Germinal center (tissue), 1 donor: ENCODE results near the gene MARVELD1.

Experiments
- DNase-seq: peaks from one replicate; pipeline ENCODE4 v3.0.0; 2012; ENCODE audit warnings: mixed read lengths, low spot score

The MARVELD1 gene

GRCh38 chr10:97755718-97756117 is 42.2 kb downstream of the MARVELD1 start:
- DNase-seq = no peak

GRCh38 chr10:97757471-97757870 is 43.9 kb downstream of the MARVELD1 start:
- DNase-seq = no peak

GRCh38 chr10:97759158-97759887 is 45.8 kb downstream of the MARVELD1 start:
- no peak for DNase-seq

GRCh38 chr10:97759946-97760345 is 46.4 kb downstream of the MARVELD1 start:
- DNase-seq = no peak

- no peak for DNase-seq
Measured at GRCh38 chr10:97760461-97761257, 47.1 kb downstream of the MARVELD1 start.

GRCh38 chr10:97761331-97761865 is 47.9 kb downstream of the MARVELD1 start:
- DNase-seq = no peak

- no peak for DNase-seq
Measured at GRCh38 chr10:97762056-97762455, 48.5 kb downstream of the MARVELD1 start.

GRCh38 chr10:97762816-97763215 is 49.3 kb downstream of the MARVELD1 start:
- no peak for DNase-seq

GRCh38 chr10:97763411-97763810 is 49.9 kb downstream of the MARVELD1 start:
- no peak for DNase-seq

- DNase-seq = no peak
Measured at GRCh38 chr10:97763947-97764346, 50.4 kb downstream of the MARVELD1 start.

GRCh38 chr10:97764519-97764931 is 51.0 kb downstream of the MARVELD1 start:
- no peak for DNase-seq

GRCh38 chr10:97765201-97765600 is 51.7 kb downstream of the MARVELD1 start:
- DNase-seq = no peak

GRCh38 chr10:97766106-97766810 is 52.7 kb downstream of the MARVELD1 start:
- no peak for DNase-seq

- no peak for DNase-seq
Measured at GRCh38 chr10:97766996-97767924, 53.7 kb downstream of the MARVELD1 start.
